22Rv1 (cell line): ENCODE results near the gene GPR143.

Experiments
- CTCF ChIP-seq: fragments of 450-650 bp; IDR thresholded peaks from 2 replicates; pipeline ENCODE4 v1.5.1; 2017; ENCODE audit warnings: mild to moderate bottlenecking
- ZFX ChIP-seq: fragments of 450-650 bp; IDR thresholded peaks from 2 replicates; pipeline ENCODE4 v1.6.1; 2017; ENCODE audit warnings: antibody characterized with exemption, borderline replicate concordance

GRCh38 chrX:9706421-9706820 lies 59.2 kb downstream of the GPR143 start:
- TF ChIP-seq CTCF (no peak), ZFX (no peak)
